Non-pigmented ciliary epithelial cell (primary cell): ENCODE data around the gene PCSK5.
A peak's percentile ranks its signal among the peaks of the same experiment; 100 is the strongest.
"Not testable (repeated sequence)": the region's sequence is repeated elsewhere in the genome, so short reads cannot be mapped to it uniquely, and the experiment has no call there.

ENCODE experiments used
- DNase-seq: peaks from one replicate; pipeline ENCODE4 v3.0.0-alpha.2; 2010; ENCODE audit warnings: low read depth

Gene PCSK5

GRCh38 chr9:76249309-76249708, 358.8 kb downstream of the PCSK5 start:
- no peak for DNase-seq

DNA sequence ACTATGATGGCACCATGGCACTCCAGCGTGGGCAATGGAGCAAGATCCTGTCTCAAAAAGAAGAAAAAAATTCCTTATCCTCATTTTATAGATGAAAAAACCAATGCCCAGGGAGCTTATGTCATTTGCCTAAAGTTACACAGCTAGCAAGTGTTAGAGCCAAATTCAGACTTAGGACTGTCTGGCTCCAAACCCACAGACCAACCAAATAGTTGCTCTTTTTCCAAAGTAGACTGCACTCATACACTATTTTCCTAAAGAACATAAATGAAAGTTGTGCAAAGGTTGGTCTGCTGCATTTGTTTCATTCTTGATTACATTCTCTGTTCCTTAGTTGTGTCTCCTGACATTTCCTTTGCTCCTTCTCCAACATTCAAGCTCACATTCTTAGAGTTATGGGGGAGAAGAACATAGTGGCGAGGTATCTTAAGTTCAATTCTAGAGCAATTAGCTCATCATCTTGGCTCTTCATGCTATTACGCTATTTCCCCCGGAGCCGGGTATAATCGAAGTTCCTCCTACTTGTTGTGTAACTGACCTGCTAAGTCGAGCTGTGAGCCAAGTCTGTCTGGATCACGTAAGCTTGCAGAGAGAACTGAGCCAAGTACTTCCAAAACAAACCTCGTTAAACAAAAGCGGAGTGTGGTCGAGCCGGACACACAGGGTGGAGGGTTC, 365.4 kb downstream of the PCSK5 start:
- peak; percentile 99 for DNase-seq

- DNase-seq = no peak
Observed at GRCh38 chr9:76257311-76257710, 366.8 kb downstream of the PCSK5 start.

- DNase-seq = no peak
Observed at GRCh38 chr9:76266649-76267283, 376.3 kb downstream of the PCSK5 start.

DNA sequence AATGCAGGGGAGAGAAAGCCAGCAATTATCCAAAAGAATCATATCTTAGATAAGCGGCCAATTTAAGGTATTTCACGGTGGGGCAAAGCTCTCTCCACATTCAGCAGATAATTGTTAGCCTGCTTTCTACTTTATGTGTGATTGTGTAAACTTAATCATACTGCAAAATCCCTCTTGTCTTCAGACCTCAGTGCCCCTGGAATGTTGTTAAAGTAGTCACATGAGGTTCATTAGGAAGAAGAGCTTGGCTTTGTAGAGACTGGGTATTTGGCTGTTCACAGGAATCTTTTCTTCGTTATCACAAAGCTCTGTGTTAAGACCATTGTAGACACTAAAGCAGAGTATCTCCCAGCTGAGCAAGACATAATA, 376.8 kb downstream of the PCSK5 start:
- no peak for DNase-seq

GRCh38 chr9:76269789-76270188, 379.3 kb downstream of the PCSK5 start:
- DNase-seq = peak; percentile 10

- peak; percentile 5 for DNase-seq
Observed at GRCh38 chr9:76271755-76272154, 381.3 kb downstream of the PCSK5 start.

DNA sequence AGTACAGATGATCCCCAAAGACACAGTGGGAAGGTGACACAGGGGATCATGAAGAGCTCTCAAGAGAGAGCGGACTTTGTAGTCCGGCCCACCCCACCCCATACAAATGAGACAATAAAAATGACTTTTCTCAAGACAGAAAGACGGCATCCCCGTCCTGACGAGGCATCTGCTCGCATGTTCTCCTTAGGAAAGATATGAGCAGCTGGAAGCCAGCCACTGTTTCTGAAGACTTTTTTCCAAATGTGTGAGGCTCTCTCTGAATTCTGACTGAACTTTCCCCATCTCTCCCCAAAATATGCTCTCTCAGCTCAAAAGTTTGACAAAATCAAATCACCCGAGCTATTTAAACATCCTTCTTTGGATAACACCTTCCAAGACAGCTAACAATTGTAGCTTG, 398.6 kb downstream of the PCSK5 start:
- DNase-seq = no peak

- no peak for DNase-seq
Observed at GRCh38 chr9:76289703-76290102, 399.2 kb downstream of the PCSK5 start.

DNA sequence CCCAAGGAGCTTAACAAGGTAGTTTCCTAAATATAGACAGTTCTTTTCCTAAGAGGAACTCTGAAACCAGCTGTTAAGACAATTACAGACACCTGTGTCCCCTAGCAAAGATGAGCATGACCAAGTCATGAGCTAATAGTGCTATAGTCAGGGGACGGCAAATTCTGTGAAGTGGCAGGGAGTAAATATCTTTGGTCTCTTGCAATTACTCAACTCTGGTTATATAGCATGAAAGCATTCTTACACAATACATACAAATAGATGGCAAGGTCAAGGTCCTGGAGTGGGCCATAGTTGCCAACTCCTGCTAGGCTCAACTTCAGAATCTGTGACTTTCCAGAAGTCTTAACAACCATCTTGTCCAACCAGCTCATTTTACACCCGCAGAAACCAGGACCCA, 400.1 kb downstream of the PCSK5 start:
- no peak for DNase-seq

- no peak for DNase-seq
Observed at GRCh38 chr9:76292246-76292645, 401.8 kb downstream of the PCSK5 start.

DNA sequence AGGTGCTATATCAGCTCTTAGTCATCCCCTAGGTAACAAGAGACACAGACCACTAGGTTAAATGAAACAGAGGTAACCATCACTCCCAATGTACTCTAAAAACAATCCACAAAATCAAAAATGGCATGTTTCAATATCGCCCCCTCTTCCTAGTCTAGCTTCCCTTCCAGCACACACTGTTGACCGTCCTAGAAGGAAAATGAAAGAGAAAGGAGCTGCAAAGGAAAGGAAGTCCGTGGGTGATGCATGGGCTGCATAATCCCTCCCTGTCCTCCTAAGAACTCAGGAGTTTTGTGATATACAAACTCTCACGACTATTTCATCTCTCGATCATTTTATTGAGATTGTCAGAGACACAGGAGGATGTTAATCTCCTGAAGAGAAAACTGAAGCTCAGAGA, 402.2 kb downstream of the PCSK5 start:
- DNase-seq = no peak

GRCh38 chr9:76294301-76294700, 403.8 kb downstream of the PCSK5 start:
- DNase-seq = no peak

DNA sequence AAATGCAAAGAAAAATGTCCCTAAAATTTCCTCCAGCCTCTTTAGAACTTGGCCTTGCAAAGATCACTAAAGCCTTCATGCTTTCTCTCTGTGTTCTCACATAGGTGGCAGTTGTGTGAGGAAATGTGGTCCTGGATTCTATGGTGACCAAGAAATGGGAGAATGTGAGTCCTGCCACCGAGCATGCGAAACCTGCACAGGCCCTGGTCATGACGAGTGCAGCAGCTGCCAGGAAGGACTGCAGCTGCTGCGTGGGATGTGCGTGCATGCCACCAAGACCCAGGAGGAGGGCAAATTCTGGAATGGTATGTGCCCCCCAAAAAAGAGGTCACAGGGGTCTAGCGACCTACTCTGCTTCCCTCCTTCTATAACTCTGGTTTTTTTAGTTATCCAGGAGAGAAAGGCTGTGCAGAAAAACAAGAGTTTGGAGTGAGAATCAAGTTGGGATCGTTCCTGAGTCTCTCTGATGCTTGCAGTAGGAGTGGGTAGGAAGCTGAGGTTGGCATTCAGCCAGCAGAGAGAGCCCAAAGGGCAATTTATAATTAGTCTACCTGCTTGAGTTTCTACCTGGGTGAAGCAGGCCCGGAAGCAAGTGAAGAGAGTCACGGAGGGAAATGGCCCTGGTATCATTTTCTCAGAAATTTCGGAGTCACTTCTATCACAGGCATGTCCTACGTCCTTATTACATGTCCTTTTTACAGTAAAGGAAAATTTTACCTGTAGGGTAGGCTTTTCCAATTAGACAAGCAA, 406.3 kb downstream of the PCSK5 start:
- no peak for DNase-seq

GRCh38 chr9:76297721-76298239, 407.3 kb downstream of the PCSK5 start:
- no peak for DNase-seq

- no peak for DNase-seq
Observed at GRCh38 chr9:76298521-76299144, 408.2 kb downstream of the PCSK5 start.

GRCh38 chr9:76302543-76302942, 412.1 kb downstream of the PCSK5 start:
- DNase-seq = no peak

DNA sequence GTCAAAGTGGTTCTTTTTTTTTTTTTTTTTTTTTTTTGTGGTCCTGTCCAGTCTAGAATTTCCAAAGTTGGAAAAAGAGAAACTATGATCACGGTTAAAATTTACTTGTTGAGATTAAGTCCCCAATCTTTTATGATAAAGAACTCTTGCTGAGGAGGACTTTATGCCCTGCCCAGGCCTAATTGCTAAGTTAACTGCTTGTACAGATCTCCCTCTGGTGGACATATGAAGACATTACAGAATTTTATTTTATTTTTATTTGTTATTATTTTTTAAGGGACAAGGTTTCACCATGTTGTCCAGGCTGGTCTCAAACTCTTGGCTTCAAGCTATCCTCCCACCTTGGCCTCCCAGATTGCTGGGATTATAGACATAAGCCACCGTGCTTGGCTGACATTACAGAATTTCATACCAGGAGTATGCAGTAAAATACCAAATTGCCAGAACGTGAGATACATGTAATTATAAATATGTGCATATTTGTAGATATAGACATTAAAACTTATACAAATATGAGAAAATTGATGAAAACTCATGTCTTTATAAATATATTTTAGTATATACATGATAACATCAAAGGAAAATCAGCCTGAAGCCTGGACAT, 412.6 kb downstream of the PCSK5 start:
- peak; percentile 18 for DNase-seq

- DNase-seq = not testable (repeated sequence)
Observed at GRCh38 chr9:76307047-76307446, 416.6 kb downstream of the PCSK5 start.

DNA sequence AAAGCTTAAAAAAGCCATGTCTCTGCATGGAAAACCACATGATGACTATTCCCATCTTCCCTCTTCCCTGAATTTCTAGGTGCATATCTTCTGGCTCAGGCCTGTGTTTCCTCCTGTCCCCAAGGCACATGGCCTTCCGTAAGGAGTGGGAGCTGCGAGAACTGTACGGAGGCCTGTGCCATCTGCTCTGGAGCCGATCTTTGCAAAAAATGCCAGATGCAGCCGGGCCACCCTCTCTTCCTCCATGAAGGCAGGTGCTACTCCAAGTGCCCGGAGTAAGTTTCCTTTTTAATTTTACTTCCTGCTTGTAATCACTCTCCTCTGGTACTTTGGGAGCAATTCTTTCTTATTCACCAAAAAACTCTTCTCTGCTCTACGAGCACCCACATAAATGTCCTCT, 420.1 kb downstream of the PCSK5 start:
- no peak for DNase-seq

DNA sequence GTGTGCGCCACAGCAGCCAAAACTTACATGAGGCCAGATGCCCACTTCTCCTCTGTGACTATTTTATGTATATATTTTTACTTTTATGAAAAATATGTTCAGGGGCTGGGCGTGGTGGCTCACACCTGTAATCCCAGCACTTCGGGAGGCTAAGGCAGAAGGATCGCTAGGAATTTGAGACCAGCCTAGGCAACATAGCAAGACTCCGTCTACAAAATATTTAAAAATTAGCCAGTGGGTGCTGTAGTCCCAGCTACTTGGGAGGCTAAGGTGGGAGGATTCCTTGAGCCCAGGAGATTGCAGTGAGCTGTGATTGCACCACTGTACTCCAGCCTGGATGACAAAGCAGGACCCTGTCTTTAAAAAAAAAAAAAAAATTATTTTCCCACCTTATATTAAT, 420.5 kb downstream of the PCSK5 start:
- no peak for DNase-seq

DNA sequence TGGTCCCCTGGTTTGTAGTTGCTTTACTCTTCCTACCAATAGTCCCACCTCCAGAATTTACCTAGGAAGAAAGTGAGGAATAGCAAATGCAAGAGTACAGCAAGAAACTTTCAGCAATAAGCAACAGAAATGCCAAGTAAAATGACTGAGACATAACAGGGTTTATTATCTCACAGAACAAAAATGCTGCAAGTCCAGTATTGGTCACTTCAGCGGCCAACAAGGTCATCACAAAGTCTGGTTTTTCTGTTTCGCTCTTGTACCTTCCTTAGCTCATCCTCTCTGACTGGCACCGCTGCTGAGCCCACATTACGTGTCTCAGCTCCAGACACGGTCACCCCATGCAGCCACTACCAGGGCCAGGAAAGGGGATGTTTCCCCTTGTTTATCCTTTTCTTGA, 421.1 kb downstream of the PCSK5 start:
- DNase-seq = no peak
